Measurements from ENCODE around the gene STAG1.

STAG1 gene

DNA sequence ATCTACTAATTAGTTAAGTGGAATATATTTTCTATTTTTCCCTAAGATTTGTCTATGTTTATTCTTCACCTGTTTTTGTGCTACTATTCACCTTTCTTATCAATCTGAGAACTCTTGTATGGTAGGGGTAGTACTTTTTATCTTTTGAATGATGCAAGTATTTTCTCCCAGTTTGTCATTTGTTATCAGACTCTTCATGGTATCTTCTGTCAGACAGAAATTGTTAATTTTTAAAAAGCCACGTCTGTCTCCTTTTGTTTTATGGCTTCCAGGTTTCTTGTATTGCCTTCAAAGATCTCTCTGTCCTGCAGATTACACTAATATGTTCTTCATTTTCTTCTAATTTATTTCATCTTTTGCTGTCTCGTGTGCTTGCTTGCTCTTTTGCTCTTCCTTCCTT is 317.7 kb downstream of the STAG1 start:
- ATAC-seq (ENCODE audit: low read depth), result no peak
- H3K27me3 Mint-ChIP-seq, result no peaks in the 10 kb centered on the region
- H3K4me3 Mint-ChIP-seq, result no peak overlapping the region
- peaks cover 18% of the 10 kb centered on the region for H3K36me3 Mint-ChIP-seq
- H3K9me3 Mint-ChIP-seq, result no peaks in the 10 kb centered on the region
- peak overlapping the region; percentile 8 for H3K27ac Mint-ChIP-seq
- DNase-seq (ENCODE audit: low spot score in 2 of 2), result no peak
- no peaks in the 10 kb centered on the region for H3K4me1 Mint-ChIP-seq

DNA sequence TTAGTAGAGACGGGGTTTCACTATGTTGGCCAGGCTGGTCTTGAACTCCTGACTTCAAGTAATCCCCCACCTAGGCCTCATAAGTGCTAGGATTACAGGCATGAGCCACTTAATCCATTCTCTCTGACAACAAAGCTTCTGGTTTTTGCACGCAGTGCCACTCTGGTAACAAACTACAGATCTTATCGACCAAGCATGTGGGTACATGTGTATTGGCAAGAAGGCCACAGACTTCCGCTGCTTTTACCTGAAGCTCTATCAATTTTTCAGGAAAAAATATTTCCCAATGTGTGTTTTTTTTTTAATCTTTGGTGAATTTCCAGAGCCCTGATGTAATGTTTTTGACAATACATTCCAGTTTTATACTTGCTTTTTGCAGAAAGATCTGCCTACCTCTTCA is 319.5 kb downstream of the STAG1 start:
- H3K9me3 Mint-ChIP-seq, result no peaks in the 10 kb centered on the region
- peaks cover 25% of the 10 kb centered on the region for H3K36me3 Mint-ChIP-seq

DNA sequence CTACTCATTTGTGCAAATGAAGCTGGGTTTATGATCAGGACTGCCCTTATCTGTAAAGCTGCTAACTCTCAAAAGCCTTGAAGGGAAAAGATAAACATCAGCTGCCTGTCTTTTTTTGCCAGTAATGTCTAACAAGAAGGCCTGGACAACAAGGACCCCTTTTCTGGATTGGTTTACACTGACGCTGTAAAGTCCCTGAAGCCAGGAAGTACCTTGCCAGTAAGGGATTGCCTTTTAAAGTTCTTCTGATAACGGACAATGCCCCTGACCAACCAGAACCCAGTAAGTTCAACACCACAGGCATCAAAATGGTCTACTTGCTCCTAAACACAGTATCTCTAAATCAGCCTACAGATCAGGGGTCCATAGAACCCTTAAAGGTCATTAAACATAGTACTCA is 324.0 kb downstream of the STAG1 start:
- Mint-ChIP-seq H3K4me1 (no peaks in the 10 kb centered on the region), H3K36me3 (peaks cover 20% of the 10 kb centered on the region), H3K9me3 (no peaks in the 10 kb centered on the region), H3K4me3 (no peak overlapping the region), H3K27me3 (no peaks in the 10 kb centered on the region), H3K27ac (peak overlapping the region; percentile 48)
- DNase-seq (ENCODE audit: low spot score in 2 of 2) (no peak), ATAC-seq (ENCODE audit: low read depth) (no peak)

More for the DNA sequence above, 319.5 kb downstream of the STAG1 start:
- ATAC-seq (ENCODE audit: low read depth) (no peak), DNase-seq (ENCODE audit: low spot score in 2 of 2) (no peak)
- Mint-ChIP-seq H3K4me3 (no peak overlapping the region), H3K27ac (no peak overlapping the region), H3K27me3 (no peaks in the 10 kb centered on the region), H3K4me1 (no peaks in the 10 kb centered on the region)

DNA sequence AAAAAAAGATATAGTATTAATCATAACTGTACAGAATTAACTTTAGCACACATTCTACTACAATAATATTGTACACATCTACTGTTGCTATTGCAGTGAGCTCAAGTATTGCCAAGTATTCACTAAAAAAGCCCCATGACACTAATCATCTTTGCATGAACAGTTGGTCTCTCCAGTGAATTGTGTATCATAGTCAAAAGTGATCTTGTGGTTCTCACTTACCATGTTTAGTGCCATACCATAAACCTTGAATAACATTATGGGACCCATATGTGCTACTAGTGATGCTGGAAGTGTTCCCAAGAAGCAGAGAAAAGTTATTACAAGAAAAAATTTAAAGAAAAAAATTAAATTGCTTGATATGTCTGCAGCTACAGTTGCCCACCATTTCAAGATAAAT is 324.9 kb downstream of the STAG1 start:
- no peak overlapping the region for H3K27ac Mint-ChIP-seq
- no peak for ATAC-seq (ENCODE audit: low read depth)
- no peak for DNase-seq (ENCODE audit: low spot score in 2 of 2)
- no peaks in the 10 kb centered on the region for H3K4me1 Mint-ChIP-seq
- no peaks in the 10 kb centered on the region for H3K27me3 Mint-ChIP-seq
- peaks cover 20% of the 10 kb centered on the region for H3K36me3 Mint-ChIP-seq
- no peaks in the 10 kb centered on the region for H3K9me3 Mint-ChIP-seq
- no peak overlapping the region for H3K4me3 Mint-ChIP-seq

DNA sequence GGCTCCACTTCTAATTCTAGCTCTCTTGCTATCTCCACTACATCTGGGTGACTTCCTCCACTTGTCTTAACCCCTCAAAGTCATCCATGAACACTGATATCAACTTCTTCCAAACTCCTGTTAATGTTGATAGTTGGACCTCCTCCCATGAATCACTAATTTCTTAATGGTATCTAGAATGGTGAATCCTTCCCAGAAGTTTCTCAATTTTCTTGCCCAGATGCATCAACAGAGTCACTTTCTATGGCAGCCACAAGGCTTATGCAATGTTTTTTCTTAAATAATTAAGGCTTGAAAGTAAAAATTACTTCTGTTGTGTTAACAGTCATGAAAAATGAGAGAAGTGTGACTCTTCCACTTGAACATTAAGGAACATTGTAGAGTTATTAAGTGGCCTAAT is 337.7 kb downstream of the STAG1 start:
- Mint-ChIP-seq H3K9me3 (no peaks in the 10 kb centered on the region), H3K27me3 (no peaks in the 10 kb centered on the region), H3K4me1 (no peaks in the 10 kb centered on the region), H3K4me3 (no peak overlapping the region), H3K27ac (no peak overlapping the region), H3K36me3 (peaks cover 22% of the 10 kb centered on the region)
- DNase-seq (ENCODE audit: low spot score in 2 of 2) (no peak), ATAC-seq (ENCODE audit: low read depth) (no peak)

DNA sequence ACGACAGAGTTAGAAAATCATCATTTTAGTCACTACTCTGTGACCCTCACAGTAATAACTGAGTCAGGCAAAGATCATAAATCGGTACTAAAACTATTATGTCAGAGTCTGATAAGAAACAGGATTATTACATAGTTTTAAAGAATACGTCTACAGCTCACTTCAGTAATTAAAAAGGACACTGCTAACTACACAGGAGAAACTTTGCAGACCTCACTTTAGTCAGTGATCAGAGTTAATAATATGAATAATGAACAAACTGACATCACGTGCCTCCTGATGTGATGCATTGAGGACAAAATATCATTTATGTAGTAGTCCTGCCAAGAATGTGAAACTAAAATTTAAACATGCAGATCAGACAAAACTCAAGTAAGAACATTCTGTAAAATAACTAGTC is 339.9 kb downstream of the STAG1 start:
- no peaks in the 10 kb centered on the region for H3K27me3 Mint-ChIP-seq
- ATAC-seq (ENCODE audit: low read depth) (no peak), DNase-seq (ENCODE audit: low spot score in 2 of 2) (no peak)
- no peak overlapping the region for H3K27ac Mint-ChIP-seq
- peaks cover 28% of the 10 kb centered on the region for H3K36me3 Mint-ChIP-seq
- H3K4me3 Mint-ChIP-seq, result no peak overlapping the region
- no peaks in the 10 kb centered on the region for H3K9me3 Mint-ChIP-seq
- no peaks in the 10 kb centered on the region for H3K4me1 Mint-ChIP-seq

DNA sequence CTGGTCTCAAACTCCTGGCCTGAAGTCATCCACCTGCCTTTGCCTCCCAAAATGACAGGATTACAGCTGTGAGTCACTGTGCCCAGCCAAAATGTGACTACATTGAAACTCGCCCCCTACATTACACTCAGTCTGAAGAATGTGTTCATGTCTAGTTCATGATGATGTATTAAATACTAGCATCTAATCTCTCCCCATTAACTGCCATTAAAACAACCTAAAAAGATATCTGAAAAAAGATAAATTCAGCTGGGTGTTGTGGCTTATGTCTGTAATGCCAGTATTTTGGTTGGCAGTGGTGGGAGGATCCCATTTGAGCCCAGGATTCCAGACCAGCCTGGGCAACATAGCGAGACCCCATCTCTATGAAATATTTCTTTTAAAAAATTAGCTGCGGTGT is 342.6 kb downstream of the STAG1 start:
- no peaks in the 10 kb centered on the region for H3K9me3 Mint-ChIP-seq
- H3K27ac Mint-ChIP-seq, result no peak overlapping the region
- H3K4me3 Mint-ChIP-seq, result no peak overlapping the region
- no peak for DNase-seq (ENCODE audit: low spot score in 2 of 2)
- H3K4me1 Mint-ChIP-seq, result no peaks in the 10 kb centered on the region
- ATAC-seq (ENCODE audit: low read depth), result no peak
- peaks cover 23% of the 10 kb centered on the region for H3K36me3 Mint-ChIP-seq
- no peaks in the 10 kb centered on the region for H3K27me3 Mint-ChIP-seq

DNA sequence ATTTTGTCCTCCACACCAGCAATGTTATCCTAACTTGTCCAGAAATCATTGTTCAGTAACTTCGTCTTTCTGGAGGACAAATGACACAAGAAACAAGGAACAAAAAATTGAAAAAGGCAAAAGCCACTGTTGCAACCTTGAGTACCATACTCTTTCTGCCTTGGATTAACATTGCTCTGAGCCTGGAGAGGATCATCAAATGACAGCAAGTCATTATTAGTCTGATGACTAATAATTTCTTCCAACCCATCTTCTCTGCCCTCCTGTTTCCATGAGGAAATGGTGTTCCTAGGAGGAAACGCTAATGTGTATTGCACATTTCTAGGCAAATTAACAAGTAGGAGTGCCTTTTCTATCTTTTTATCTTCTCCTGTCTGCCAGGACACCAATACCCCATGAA is 348.1 kb downstream of the STAG1 start:
- no peak for DNase-seq (ENCODE audit: low spot score in 2 of 2)
- no peaks in the 10 kb centered on the region for H3K9me3 Mint-ChIP-seq
- no peak overlapping the region for H3K4me3 Mint-ChIP-seq
- no peaks in the 10 kb centered on the region for H3K4me1 Mint-ChIP-seq
- H3K36me3 Mint-ChIP-seq, result peaks cover 11% of the 10 kb centered on the region
- H3K27ac Mint-ChIP-seq, result no peak overlapping the region
- no peak for ATAC-seq (ENCODE audit: low read depth)
- no peaks in the 10 kb centered on the region for H3K27me3 Mint-ChIP-seq

DNA sequence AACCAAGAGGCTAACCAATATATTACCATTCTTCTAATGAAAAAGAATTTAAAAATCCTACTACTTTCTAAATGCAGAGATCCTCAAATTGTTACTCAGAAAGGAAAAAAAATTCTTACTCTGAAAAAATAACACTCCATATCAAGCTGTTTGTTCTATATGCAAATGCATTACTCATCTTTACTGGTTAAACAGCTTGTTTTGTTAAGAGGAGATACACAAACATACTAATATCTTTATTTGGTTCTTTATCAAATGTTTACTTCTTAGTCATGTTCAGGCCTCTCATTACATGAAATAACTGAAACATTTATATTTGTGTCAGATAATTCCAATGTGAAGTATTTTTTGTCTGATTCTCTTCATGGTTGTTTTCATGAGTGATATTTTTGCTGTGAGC is 355.3 kb downstream of the STAG1 start:
- no peaks in the 10 kb centered on the region for H3K9me3 Mint-ChIP-seq
- ATAC-seq (ENCODE audit: low read depth) (no peak), DNase-seq (ENCODE audit: low spot score in 2 of 2) (no peak)
- no peak overlapping the region for H3K4me3 Mint-ChIP-seq
- no peaks in the 10 kb centered on the region for H3K27me3 Mint-ChIP-seq
- peaks cover 5% of the 10 kb centered on the region for H3K36me3 Mint-ChIP-seq
- no peaks in the 10 kb centered on the region for H3K4me1 Mint-ChIP-seq
- H3K27ac Mint-ChIP-seq, result no peak overlapping the region

DNA sequence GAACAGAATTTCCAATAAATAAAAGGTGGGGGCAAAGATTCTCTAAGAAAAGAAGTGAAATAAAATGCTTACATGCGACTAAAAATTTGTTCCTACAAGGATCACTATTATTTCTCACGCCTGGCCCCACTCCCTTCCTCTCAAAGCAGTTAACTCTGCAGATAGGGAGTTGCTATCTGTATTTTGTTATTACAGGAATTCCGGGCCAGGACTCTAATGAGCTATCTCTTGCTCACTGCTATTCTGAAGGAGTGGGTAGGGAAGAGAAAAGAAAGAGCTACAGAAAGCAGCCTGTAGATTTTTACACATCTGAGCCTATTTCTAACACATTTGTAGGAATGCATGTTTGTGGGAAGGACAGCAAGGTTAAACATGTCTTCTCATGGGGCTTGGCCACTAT is 361.6 kb downstream of the STAG1 start:
- Mint-ChIP-seq H3K4me3 (no peak overlapping the region), H3K36me3 (peaks cover 7% of the 10 kb centered on the region), H3K27ac (no peak overlapping the region), H3K9me3 (no peaks in the 10 kb centered on the region), H3K27me3 (no peaks in the 10 kb centered on the region), H3K4me1 (peaks cover 2% of the 10 kb centered on the region)
- no peak for ATAC-seq (ENCODE audit: low read depth)
- no peak for DNase-seq (ENCODE audit: low spot score in 2 of 2)

DNA sequence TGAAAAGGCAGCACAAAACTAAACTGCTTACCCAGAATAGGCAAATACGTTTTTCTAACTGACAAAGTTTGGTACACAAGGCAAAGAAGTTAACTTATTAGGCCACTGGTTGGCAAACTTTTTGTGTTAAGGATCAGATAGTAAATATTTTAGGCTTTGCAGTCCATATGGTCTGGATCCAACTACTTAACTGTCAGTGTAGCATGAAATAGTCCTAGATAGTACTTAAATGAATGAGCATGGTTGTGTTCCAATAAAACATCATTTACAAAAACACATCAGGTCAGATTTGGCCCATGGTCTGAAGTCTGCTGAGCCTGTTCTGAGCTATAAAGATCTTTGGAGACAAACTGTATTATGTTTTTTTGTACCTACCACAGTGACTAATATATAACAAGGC is 365.1 kb downstream of the STAG1 start:
- peaks cover 2% of the 10 kb centered on the region for H3K4me1 Mint-ChIP-seq
- no peak for ATAC-seq (ENCODE audit: low read depth)
- no peak overlapping the region for H3K4me3 Mint-ChIP-seq
- no peaks in the 10 kb centered on the region for H3K27me3 Mint-ChIP-seq
- peaks cover 5% of the 10 kb centered on the region for H3K36me3 Mint-ChIP-seq
- no peak overlapping the region for H3K27ac Mint-ChIP-seq
- no peaks in the 10 kb centered on the region for H3K9me3 Mint-ChIP-seq
- DNase-seq (ENCODE audit: low spot score in 2 of 2), result no peak

DNA sequence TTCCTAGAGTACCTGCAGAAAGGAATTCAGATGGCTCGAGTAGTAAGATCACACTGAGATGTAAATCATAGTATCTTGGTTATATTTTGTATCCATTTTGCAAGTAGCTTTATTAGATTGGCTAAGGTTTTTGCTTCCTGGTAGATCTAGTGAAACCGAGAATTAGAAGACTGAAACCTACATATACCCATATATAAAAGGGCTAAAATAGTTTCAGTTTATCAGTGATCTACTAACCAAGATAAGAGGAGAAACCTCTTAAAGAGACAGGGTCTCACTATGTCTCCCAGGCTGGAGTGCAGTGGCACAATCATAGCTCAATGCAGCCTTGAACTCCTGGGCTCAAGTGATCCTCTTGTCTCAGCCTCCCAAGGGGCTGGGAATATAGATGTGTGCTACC is 366.7 kb downstream of the STAG1 start:
- no peaks in the 10 kb centered on the region for H3K9me3 Mint-ChIP-seq
- no peak overlapping the region for H3K4me3 Mint-ChIP-seq

DNA sequence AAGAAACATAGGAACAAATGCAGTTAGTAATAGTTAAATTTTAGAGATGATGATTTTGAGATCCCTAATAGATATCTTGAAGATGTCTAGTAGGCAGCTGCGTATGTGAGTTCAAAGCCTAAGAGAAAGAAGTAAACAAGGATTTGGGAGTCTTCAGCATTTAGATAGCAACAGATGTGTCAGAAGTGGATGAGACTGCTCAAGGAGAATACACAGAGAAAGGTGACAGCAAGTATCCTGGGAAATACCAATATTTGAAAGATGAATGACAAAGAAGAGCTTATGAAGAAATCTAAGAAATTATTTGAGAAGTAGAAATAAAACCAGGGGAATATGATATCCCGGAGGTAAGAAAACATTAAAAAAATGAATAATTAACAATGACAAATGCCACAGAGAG is 371.1 kb downstream of the STAG1 start:
- Mint-ChIP-seq H3K4me3 (no peak overlapping the region), H3K9me3 (no peaks in the 10 kb centered on the region), H3K4me1 (no peaks in the 10 kb centered on the region), H3K27ac (no peak overlapping the region), H3K36me3 (peaks cover 12% of the 10 kb centered on the region), H3K27me3 (no peaks in the 10 kb centered on the region)
- DNase-seq (ENCODE audit: low spot score in 2 of 2) (no peak), ATAC-seq (ENCODE audit: low read depth) (no peak)

More for the DNA sequence above, 366.7 kb downstream of the STAG1 start:
- H3K27ac Mint-ChIP-seq, result no peak overlapping the region
- H3K4me1 Mint-ChIP-seq, result no peaks in the 10 kb centered on the region
- DNase-seq (ENCODE audit: low spot score in 2 of 2) (no peak), ATAC-seq (ENCODE audit: low read depth) (no peak)
- peaks cover 6% of the 10 kb centered on the region for H3K36me3 Mint-ChIP-seq
- no peaks in the 10 kb centered on the region for H3K27me3 Mint-ChIP-seq

DNA sequence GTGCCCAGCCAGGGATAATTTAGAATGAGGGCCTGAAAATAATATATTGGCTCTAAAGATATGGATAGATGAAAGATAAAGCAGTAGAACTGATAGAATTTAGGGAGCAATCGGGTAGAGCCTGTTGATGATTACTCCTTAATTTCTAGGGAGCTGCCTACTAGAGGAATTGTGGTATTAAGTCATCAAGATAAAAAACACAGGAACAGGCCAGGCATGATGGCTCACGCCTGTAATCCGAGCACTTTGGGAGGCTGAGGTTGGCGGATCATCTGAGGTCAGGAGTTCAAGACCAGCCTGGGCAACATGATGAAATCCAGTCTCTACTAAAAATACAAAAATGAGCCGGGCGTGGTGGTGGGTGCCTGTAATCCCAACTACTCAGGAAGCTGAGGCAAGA is 371.6 kb downstream of the STAG1 start:
- H3K27ac Mint-ChIP-seq, result no peak overlapping the region
- H3K4me1 Mint-ChIP-seq, result no peaks in the 10 kb centered on the region
- no peak overlapping the region for H3K4me3 Mint-ChIP-seq
- no peaks in the 10 kb centered on the region for H3K27me3 Mint-ChIP-seq
- no peaks in the 10 kb centered on the region for H3K9me3 Mint-ChIP-seq
- ATAC-seq (ENCODE audit: low read depth) (no peak), DNase-seq (ENCODE audit: low spot score in 2 of 2) (no peak)
- peaks cover 12% of the 10 kb centered on the region for H3K36me3 Mint-ChIP-seq

DNA sequence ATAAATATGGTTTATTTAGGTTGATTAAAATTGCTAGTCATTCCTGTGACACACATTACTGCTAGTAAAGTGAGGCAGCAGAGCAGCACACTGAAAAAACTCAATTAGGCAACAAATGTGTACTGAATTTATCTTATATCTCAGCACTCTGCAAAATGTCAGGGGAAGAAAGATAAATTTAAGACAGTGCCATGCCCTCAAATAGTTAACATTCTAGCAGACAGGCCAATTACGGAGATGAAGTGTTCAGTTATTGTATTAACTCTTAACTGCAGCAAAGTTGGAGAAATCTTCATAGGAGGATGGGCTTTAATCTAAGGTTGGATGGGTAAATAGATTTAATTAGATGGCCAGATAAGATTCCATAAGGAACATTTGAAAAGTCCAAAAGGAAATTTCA is 374.2 kb downstream of the STAG1 start:
- Mint-ChIP-seq H3K4me1 (no peaks in the 10 kb centered on the region), H3K27me3 (no peaks in the 10 kb centered on the region), H3K9me3 (peaks cover 2% of the 10 kb centered on the region), H3K36me3 (peaks cover 23% of the 10 kb centered on the region), H3K4me3 (no peak overlapping the region), H3K27ac (no peak overlapping the region)
- no peak for DNase-seq (ENCODE audit: low spot score in 2 of 2)
- ATAC-seq (ENCODE audit: low read depth), result no peak

DNA sequence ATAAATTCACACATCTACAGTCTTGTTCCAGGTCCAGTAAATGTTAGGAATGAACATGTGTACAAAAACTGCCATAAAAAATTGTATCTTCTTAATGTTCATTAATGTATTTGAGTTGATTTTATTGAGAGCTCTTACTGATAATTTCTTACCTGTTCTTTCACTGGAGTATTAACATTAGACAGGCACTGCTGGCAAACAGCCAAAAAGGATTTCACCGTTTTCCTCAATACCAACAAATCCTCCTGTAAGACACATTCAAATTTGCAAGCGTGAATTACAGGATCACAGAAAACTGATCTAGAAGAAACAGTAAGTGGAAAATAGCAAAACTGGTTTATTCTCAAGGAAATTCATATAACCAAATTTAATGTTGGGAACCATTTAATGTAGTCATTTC is 374.7 kb downstream of the STAG1 start:
- H3K27me3 Mint-ChIP-seq, result no peaks in the 10 kb centered on the region
- no peak for DNase-seq (ENCODE audit: low spot score in 2 of 2)
- H3K27ac Mint-ChIP-seq, result no peak overlapping the region

More for the DNA sequence above, 374.7 kb downstream of the STAG1 start:
- Mint-ChIP-seq H3K4me3 (no peak overlapping the region), H3K36me3 (peaks cover 24% of the 10 kb centered on the region), H3K9me3 (peaks cover 2% of the 10 kb centered on the region), H3K4me1 (no peaks in the 10 kb centered on the region)
- no peak for ATAC-seq (ENCODE audit: low read depth)

All from memory B cell (primary cell).